DND-41 (cell line): ENCODE measurements around the gene AVPI1.

Experiments
- CTCF ChIP-seq: IDR thresholded peaks from 2 replicates; pipeline ENCODE4 v1.5.1; 2012; ENCODE audit warnings: borderline replicate concordance, low read length, moderate library complexity, mild to moderate bottlenecking; ENCODE audit not compliant: poor library complexity, severe bottlenecking; ENCODE audit errors: extremely low read depth
- EZH2 ChIP-seq: IDR thresholded peaks from 3 replicates; pipeline ENCODE4 v1.6.1; 2012; ENCODE audit warnings: borderline replicate concordance, low read depth, mild to moderate bottlenecking, moderate library complexity, low read length, inconsistent platforms; ENCODE audit not compliant: severe bottlenecking

GRCh38 chr10:97664282-97664850, 22.7 kb downstream of the AVPI1 start:
- no peak for TF ChIP-seq CTCF
- TF ChIP-seq EZH2 = no peak
